ENCODE results near the gene PLA2G6. TPM values are rescaled to one million over a fixed set of nuclear protein-coding genes. Genes with fewer than 3 reads are reported as not detected.

PLA2G6 gene
- total and polyA plus RNA-seq, 2 of the 4 experiments (the other 2 are of a cell fraction) = 6.1 to 10.3 TPM

- dilution Hi-C loops (cut with HindIII; ENCODE audit: low sequenced_read_pairs, unreplicated experiment) = no loop called here
Observed at GRCh38 chr22:38153821-38154562, 27.6 kb downstream of the PLA2G6 start.

More at GRCh38 chr22:38153821-38154562, 27.6 kb downstream of the PLA2G6 start:
- no peak overlapping the region for H3K4ac ChIP-seq (ENCODE audit: low read depth, low read length)
- H4K91ac ChIP-seq (ENCODE audit: insufficient read depth, low read depth, low read length) = no peak overlapping the region
- POLR2A ChIA-PET (ENCODE audit: unreplicated experiment) = no interaction called here
- CTCF ChIA-PET = no interaction called here
- no peak overlapping the region for H3K23ac ChIP-seq (ENCODE audit: low read depth, low read length)
- no peaks in the 10 kb centered on the region for H4K20me1 ChIP-seq (ENCODE audit: insufficient read depth, low read length)
- H4K5ac ChIP-seq (ENCODE audit: low read depth, low read length) = no peak overlapping the region
- H3K4me3 ChIP-seq (ENCODE audit: insufficient read depth, low read depth, low read length) = no peak overlapping the region
- no peak overlapping the region for H2AFZ ChIP-seq (replicated peaks; ENCODE audit: low read length, poor library complexity)
- no peaks in the 10 kb centered on the region for H3K79me1 ChIP-seq (ENCODE audit: low read depth in 1 of 2, low read length in 2 of 2)
- H2BK15ac ChIP-seq (ENCODE audit: low read depth, low read length) = no peak overlapping the region
- no peaks in the 10 kb centered on the region for H3K9me1 ChIP-seq (ENCODE audit: insufficient read depth, low read length)
- 0% methylated on average over 1 of the region's 4 CpGs; no CpG with 5 or more reads in 1 of the 2 experiments for WGBS, 2 experiments (ENCODE audit: extremely low coverage in 2 of 2, insufficient read length in 1 of 2)
- no peak overlapping the region for H3K4me2 ChIP-seq (ENCODE audit: low read depth, low read length)
- in situ Hi-C loops (cut with MboI; ENCODE audit: low sequenced_read_pairs) = no loop called here
- H3K36me3 ChIP-seq (ENCODE audit: control insufficient read depth, insufficient read depth, low read length) = no peaks in the 10 kb centered on the region
- no peak overlapping the region for H4K8ac ChIP-seq (ENCODE audit: low read depth in 2 of 2, low read length in 2 of 2)
- H3K27me3 ChIP-seq (ENCODE audit: control insufficient read depth, insufficient read depth, low read length) = peaks cover 1% of the 10 kb centered on the region; the same call in 1 of the 2 replicates
- no peak; the same call in 1 of the 2 replicates for ATAC-seq (ENCODE audit: low read depth)
- no TSS peak for BruUV-seq (replicated peaks)
- no peak for DNase-seq
- no peak overlapping the region for H3K14ac ChIP-seq (replicated peaks; ENCODE audit: low read depth, low read length)
- H2BK5ac ChIP-seq (ENCODE audit: low read depth, low read length, poor library complexity, severe bottlenecking) = no peak overlapping the region
- H2BK120ac ChIP-seq (ENCODE audit: low read depth, low read length) = no peak overlapping the region
- no peaks in the 10 kb centered on the region; the same call in 1 of the 2 replicates for H3K4me1 ChIP-seq (ENCODE audit: control insufficient read depth, insufficient read depth, low read length)
- H3K27ac ChIP-seq (ENCODE audit: insufficient read depth, low read length) = no peak overlapping the region
- TF ChIP-seq RFX5 (IDR thresholded peaks at IDR 0.05; ENCODE audit: low read depth, low read length) (no peak), MAZ (IDR thresholded peaks at IDR 0.05; ENCODE audit: borderline replicate concordance, low read depth, low read length) (no peak), ELK1 (IDR thresholded peaks at IDR 0.05; ENCODE audit: borderline replicate concordance, low read depth, low read length) (no peak), SMC3 (IDR thresholded peaks at IDR 0.05; ENCODE audit: low read depth, low read length) (no peak), POLR2A (IDR thresholded peaks at IDR 0.05; ENCODE audit: low read depth, low read length) (no peak), CEBPB (IDR thresholded peaks at IDR 0.05; ENCODE audit: low read depth, low read length) (no peak), CTCF (conservative IDR thresholded peaks at IDR 0.05; ENCODE audit: low read depth, low read length) (0 out of 2 replicates have a peak, but pooled peaks have one; percentile 14), BHLHE40 (IDR thresholded peaks at IDR 0.05; ENCODE audit: low read depth, low read length) (no peak), RAD21 (IDR thresholded peaks at IDR 0.05; ENCODE audit: low read length) (peak; percentile 25; the same call in 1 of the 2 replicates)
- no peak overlapping the region for H2BK20ac ChIP-seq (ENCODE audit: low read depth, low read length)
- H3K18ac ChIP-seq (ENCODE audit: low read depth, low read length) = no peak overlapping the region
- no peak overlapping the region for H2AK5ac ChIP-seq (ENCODE audit: low read depth, low read length)
- H2AK9ac ChIP-seq (replicated peaks; ENCODE audit: low read depth, low read length, poor library complexity) = no peak overlapping the region
- H3K56ac ChIP-seq (ENCODE audit: extremely low read depth, insufficient read depth, low read length) = no peak overlapping the region
- intact Hi-C loops (cut with micrococcal nuclease) = no loop called here
- H3K9me3 ChIP-seq (ENCODE audit: control insufficient read depth, insufficient read depth, low read length) = no peaks in the 10 kb centered on the region
- no peak overlapping the region for H3K9ac ChIP-seq (ENCODE audit: low read depth, low read length)

Measured in IMR-90 (cell line).